HG02840 (cell line): Measurements from ENCODE around the gene FBN1.

ENCODE experiments used
- ATAC-seq: cut with Tn5 transposase; IDR thresholded peaks from one replicate; pipeline ENCODE4 v1.9.1; 2021; ENCODE audit warnings: mild to moderate bottlenecking, moderate library complexity, moderate number of reproducible peaks; ENCODE audit not compliant: unreplicated experiment, low FRiP score

Gene FBN1

DNA sequence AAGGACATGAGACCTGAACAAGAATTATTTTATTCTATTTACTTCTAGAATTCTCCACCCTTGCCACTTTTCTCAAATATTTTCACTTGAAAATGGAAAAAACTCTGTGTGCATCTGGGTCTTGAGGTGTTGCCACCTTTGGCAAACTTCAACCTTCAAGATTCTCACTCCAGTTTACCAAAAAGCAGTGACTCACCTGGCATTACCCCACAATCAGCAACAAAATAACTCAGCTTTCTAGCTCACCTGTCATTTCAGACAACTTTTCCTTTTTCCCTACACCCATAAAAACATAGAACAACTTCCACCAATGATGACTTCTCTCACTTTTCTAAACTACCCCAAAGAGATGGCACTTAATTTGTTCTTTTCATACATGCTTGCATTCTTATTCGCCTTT, 198.5 kb downstream of the FBN1 start:
- no peak for ATAC-seq

DNA sequence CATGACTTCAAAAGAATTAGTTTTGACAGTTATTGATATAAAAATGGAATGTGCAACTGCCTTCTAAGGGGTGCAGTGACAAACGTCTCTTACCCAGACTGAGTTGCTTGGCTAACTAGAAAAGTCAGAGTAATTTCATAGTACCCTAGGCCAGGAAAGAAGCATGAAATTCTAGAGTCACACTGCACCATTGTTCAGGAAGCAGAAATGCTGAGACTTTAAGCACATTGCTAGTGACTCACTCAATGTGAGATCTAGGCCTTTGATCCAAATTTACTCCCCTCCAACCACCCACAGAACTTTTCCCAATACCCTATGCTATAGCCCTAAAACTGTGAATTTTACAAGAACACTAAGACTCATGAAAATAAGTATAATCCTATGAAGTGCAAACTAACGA, 203.5 kb downstream of the FBN1 start:
- ATAC-seq, result no peak

DNA sequence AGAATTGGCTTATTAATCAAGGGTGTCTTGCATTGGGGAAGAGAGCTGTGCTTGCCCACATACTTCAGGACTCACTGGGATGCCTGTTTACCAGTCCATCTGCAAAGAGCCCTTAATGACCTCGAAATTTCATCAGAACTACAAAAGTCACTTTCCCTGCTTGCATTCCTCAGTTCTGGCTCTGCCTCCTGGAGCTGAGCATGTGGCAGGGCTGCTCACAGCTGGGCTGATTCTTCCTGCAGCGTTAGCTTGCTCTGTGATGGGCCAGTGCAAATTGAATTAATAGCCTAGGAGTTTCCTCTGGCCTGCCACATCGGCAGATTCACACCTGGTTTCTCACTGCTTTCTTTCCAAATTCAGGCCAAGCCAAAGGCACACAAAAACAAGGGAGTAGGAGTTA, 205.4 kb downstream of the FBN1 start:
- ATAC-seq, result no peak

DNA sequence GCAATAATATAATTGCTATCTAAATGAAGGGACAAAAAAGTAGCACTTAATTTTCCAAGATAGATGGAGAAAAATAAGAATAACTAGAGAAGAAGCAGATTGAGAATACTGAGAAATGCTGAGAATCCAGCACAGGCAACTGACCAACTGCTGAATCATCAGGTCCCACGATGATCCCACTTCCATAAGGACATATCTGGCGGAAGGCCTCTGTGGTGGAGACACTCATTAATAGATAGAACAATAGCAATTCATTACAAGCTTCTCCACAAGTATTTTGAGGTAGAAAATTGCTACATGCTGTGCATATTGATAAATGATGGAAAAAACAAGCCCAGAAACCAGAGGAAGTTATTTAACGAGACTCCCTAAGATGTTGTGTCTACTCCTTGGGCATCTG, 208.3 kb downstream of the FBN1 start:
- no peak for ATAC-seq

DNA sequence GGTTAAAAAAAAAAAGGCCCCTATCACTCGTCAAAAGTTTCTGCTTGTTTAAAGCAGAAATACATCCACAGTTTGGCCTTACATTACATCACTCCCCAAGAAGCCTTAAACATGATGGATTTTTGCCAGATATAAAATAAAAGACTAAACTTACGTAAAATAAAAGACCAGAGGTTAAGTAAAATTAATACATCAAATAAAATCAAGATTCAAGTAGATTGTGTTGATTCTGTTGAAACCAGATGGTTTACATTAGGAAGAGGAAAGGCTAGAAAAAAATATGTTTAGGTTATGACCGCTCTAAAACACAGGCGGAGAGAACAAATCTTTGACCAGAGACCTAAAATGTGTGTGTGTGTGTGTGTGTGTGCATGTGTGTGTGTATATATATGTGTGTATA, 210.2 kb downstream of the FBN1 start:
- no peak for ATAC-seq

DNA sequence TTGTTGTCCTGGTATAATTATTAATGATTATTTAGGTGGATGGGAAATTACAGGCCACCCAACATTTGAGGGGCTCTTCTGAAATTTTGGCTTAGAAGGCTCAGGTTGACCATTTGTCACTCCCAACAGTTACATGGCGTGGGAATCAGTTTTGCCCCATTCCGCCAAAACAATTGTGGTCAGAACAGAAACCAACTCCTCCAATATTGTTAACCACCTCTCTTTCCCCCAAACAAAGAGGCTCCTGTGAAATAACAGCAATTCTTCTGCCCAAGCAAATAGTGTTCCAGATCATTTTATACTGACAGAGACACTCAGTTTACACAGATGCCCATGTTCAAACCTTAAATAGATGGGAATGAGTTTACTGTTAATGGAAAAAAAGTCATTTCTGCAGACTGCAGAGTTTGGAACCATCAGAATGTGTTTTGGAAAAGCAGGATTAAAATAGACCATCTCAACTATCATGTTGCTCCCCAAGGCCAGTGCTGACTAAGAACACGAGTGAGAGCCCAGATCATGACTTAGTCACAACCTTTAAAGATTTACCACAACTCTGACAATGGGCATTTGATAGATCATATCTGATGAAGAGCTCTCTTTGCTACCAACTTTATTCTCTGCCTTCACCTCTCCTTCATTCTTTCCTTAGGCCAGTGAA, 212.2 kb downstream of the FBN1 start:
- no peak for ATAC-seq

DNA sequence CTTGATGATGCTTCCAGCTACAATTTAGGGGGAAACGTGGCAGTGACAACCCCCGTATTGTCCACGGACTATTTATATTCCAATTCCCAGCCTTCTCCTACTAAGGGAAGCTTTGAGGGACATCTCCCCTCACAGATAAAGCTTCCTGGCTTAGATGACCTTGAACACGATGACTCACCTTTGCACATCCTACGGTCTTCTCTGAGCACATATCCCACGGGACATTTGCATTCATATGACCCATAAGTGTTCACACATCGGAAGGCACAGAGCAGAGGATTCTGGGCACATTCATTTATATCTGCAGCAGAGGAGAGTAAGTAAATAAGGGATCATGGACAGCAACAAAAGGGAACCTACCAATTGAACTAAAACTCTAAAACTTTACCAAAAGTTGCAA, 212.8 kb downstream of the FBN1 start:
- no peak for ATAC-seq

DNA sequence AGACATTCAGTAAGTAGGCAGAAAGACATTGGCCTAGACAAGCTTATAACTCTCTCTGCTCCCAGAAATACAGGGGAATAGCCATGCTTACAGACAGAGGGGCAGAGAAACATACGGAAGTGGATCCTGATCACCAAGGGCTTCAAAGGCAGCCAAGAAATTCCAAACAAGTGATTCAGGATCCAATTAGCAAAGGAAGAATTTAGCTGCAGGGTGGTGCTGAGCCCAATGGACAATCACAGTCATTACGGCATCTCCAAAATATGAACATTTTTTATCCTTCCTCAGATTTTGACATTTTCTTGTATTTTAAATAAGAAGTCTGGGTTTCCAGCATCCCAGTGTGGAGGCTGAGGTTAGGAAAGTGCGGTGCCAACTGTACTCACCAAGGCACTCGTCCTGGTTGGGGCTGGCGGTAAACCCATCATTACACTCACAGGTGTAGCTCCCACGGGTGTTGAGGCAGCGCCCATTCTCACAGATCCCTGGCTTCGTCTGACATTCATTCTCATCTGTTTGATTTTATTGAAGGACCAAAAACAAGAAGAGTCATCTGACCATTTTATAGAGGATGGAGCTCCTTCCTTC, 217.5 kb downstream of the FBN1 start:
- no peak for ATAC-seq

DNA sequence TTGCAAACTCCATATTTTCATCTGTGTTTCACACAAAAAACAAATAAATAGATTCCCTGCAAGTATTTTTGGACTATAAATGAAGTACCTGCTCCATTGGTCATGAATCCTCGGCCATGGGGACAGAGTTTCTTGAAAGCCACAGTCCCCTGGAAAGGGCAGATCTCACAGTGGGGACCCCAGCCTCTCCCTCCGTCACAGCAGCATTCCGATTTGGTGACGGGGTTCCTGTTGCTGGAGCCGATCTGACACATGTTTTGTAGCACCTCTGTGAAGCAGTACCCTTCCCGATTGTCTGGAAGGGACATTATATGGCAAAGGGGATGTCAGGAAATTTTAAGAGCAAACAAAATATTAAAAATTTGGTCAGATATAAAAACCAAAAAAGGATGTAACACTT, 218.0 kb downstream of the FBN1 start:
- ATAC-seq, result no peak

DNA sequence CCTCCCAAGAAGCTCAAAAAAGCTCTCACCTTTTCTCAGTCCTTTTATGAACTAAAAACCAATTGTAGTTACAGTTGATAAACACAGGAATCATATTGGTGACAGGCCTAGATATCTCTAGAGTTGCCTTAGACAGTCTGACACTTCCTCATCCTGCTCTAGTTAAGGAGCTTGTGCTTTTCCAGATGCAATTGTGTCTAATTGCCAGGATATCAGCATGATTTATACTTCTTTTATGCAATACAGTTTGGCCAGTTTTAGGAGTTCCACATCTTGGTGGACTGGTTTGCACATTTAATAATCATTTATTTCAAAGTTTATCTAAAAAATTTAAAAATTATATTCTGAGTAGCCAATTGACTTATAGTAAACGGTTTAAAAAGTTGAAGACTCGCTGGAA, 218.6 kb downstream of the FBN1 start:
- no peak for ATAC-seq

DNA sequence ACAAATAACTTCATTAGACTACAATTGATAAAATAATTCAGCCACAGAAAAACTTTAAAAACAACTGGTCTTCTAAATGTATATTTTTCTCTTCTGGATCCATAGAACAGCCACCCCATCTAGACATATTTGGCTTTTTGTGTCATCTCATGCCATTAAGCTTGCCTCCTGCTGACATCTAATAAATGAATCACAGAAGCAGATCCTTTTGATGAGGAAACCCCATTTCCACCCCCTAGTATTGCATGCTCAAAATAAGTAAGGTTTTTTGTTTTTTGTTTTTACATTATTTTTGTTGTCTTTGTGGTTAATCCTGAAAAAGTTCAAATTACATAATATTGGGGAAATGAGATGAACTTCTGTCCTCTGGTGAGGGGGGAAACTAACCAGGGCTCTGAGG, 219.5 kb downstream of the FBN1 start:
- ATAC-seq, result no peak

DNA sequence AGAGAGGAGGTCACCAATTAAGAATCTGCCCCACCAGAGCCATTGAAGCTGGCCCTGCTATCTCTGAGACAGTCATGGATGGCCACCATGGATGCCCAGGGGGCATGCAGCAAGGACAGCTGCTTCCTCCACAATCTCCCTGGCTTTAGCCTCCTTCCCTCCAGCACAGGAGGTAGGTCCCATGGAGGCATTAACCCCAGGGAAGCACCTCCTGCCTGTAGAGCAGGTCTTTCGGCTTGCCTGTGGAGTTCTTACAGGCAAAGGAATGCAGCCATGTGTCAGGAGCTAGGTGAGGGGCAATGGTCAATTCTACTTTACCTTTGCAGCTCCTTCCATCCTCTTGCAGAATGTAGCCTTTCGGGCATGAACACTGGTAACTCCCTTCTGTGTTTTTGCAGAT, 220.5 kb downstream of the FBN1 start:
- no peak for ATAC-seq

DNA sequence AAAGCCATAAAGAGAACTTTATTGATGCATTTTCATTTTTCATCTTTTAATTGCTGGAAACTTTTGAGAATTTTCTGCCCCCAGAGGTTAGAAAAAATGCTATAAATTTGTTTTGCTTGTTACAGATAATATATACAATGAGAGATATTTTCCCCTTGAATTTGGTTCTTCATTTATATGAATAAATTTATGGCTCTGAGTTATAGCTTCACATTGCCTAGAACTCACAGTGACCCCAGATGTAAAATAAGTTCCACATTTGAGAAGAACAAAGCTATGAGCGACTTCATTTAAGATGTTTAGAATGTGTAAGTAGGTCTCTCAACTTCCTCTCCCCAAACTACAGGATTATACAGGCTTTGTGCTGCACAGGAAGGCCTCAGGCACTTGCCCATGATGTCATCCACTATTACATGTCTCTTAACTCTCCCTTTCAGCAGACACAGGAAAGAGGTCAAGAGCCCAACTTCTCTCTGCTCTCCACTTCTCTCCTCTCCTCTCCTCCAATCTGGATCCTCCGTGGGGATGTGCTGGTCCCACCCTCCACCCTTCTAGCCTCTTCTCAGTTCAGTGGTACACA, 221.5 kb downstream of the FBN1 start:
- ATAC-seq, result no peak

DNA sequence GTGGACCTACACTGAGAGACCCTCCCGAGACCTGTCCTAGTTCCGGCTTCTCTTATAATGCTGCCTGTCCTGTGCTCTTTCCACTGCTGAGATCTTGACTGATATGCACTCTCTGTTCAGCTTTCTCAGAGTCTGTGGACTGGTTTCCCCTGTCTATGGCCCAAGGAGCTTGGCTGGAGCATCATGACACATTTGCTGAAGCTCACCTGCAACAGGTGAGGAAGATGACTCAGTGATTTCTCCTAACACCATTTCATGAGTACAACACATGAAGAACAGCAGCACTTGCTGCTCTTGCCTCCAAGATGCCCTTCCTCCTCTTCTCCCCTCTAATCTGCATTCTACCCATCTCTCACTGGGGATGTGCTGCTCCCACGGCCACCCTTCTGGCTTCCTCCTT, 222.2 kb downstream of the FBN1 start:
- ATAC-seq, result no peak

DNA sequence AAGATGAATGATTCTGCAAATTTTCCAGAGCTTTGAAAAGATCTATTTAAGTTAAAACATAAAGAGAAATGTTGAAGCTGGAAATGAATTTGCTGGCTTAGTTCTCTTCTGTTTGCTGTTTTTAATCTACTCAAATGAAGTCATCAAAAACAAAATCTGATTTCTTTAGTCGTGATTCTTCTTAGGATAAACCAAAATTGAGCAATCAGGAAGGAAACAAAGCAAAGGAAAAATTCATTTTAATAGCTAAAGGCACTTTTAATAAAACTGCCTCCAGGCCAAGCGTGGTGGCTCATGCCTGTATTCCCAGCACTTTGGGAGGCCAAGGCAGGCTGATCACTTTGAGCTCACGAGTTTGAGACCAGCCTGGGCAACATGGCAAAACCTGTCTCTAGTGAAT, 223.1 kb downstream of the FBN1 start:
- no peak for ATAC-seq

DNA sequence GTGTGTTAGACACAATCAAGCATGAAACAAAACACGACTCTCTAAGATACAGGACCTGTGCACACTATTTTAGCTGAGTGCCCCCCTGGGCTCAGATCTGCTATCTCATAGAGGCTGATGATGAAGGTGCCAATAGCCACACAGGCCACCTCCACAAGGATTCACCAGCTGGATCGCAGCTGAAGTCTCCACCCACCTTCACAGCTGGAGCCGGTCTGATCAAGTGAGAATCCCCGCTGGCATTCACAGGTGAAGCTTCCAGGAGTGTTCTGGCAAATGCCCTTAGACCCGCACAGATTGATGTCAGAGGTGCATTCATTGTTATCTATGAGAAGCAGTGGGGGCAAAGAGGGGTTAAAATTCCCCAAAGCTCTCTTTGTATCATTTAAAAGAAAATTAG, 224.1 kb downstream of the FBN1 start:
- ATAC-seq, result no peak

DNA sequence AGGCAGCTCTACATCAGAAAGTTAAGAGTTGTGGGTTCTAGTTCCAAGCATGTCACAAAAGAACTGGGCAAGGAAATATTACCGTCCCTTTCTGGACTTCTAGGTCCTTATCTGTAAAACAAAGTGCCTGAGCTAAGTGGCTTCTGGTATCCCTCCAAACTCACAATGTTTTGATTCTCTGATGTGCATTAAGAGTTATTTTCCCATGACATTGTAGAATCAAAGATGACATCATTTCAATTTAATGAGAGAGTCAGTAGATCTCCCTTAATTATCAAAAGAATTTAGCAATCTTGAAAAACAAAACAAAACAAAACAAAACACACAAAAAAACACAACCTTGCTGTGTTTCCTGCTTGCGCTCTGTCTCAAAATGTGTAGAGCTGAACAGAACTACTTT, 225.6 kb downstream of the FBN1 start:
- no peak for ATAC-seq

DNA sequence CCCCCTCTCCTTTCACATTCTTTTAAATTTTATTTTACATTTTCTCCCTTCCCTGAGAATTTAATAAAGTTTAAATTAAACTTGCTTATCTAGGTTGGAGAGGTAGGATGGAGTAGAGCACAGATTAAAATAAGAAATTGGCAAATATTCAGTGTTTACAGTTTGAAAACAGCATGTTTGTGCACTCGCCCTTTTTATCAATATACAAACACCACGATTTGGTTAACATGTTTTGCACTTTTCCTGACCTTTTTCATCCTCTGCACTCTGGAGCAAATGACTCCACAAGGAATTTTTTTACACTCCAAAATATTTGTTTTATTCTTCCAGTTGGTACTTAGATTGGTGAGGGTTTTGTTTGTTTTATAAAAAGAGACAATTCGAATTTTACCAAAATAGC, 227.2 kb downstream of the FBN1 start:
- ATAC-seq, result no peak

DNA sequence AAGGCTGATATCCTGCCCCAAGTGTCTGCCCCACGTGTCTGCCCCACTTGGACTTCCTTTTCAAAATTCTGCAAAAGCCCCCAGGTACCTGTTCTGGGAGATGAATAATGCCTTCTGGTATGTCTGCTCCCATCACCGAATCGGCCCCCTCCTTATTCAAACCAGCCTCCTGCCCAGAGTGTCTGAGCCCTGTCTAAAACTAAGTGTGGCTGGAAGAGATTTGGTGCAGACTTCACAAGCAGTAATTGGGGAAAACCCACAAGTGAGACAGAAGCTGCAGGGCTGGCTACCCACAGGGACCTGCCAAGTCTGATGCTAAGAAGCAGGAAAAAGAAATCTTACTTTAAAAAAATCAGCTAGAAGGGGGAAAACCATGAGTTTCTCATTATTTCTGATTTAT, 229.2 kb downstream of the FBN1 start:
- no peak for ATAC-seq

DNA sequence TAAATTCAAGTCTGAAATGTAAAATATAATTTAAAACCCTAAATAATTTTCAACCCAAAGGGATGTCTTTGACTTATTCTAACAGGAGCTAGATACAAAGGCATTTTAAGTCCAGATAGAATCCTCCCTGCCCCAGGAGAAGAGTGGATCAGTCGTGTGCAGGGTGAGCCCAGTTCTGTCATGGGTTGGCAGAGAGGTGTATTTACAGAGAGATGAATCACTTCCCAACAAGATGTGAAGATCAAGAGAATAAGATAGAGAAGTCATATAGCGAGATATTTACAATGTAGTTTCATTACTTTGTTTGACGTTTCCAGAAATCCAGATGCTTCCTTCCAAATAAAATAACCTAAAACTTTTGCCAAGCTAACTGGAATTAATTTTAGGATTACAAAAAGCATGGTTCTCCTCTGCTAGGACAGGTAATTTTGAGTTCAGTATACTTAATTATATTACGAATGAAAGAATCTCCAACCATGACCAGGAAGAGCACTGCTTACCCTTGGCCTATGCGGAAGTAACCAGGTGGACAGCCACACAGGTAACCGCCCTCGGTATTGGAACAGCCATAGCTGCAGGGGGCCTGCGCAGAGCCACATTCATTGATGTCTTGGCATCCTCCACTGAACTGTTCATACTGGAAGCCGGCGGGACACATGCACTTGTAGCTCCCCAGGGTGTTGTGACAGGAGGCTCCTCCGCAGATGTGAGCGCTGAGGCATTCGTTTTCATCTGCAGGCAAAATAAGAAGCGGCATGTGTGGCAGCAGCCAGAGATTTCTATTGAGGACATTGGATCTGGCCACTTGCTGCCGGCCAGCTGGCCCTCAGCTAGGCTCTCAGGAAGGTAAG, 230.2 kb downstream of the FBN1 start:
- no peak for ATAC-seq

DNA sequence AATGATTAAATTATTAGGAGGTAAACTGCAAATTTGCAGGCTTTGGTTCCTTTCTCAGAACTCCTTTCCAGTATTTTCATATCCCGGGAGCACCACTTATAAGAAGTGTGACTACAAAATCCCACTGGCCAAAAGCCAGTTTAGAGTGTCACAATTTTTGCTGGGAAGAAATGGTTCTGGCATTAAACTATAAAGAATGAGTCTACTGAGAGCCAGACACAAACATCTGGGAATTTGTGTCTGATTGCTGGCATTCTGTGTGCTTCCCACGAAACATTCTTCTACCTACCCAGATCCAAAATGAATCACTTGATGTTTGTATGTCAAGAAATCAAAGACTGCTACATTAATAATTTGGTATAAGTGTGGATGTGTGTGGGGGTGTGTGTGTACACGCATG, 231.5 kb downstream of the FBN1 start:
- ATAC-seq, result no peak

DNA sequence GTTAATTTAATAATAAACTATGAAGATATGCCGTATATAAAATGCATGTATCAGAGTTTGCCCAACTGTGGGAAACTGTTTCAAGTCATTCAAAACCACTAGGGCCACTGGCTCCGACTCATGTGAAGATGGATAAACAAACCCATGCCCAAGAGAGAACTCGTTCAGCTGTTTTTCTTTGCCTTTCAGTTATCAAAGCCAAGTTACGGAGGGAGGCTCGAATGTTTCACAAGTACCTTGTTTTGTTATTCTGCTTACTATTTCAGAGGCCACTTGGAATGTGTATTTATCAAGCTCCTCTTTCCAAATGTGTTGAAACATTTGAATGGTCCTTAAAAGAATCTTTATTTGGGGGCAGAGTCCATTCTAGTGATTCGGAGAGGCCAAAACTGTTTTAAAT, 232.2 kb downstream of the FBN1 start:
- ATAC-seq, result no peak
